ENCODE results near the gene NUS1. TPM values are rescaled to one million over a fixed set of nuclear protein-coding genes. Genes with fewer than 3 reads are reported as not detected.

NUS1 gene
- total RNA-seq, 1 experiment from 2014 or later: 41.1 TPM

- no TSS peak for BruUV-seq (replicated peaks)
- Histone ChIP-seq H3K4me1 (no peaks in the 10 kb centered on the region), H3K4me3 (ENCODE audit: low read depth, low read length) (no peak overlapping the region), H3K9me3 (no peaks in the 10 kb centered on the region), H3K27me3 (replicated peaks; ENCODE audit: control insufficient read depth, insufficient read depth, low read length) (no peaks in the 10 kb centered on the region), H3K36me3 (ENCODE audit: control insufficient read depth, insufficient read depth, low read length) (no peaks in the 10 kb centered on the region)
- H3K27me3 Mint-ChIP-seq (ENCODE audit: insufficient read depth, unreplicated experiment): no peaks in the 10 kb centered on the region
- no peaks in the 10 kb centered on the region for H3K9me3 Mint-ChIP-seq (ENCODE audit: unreplicated experiment)
- POLR2A ChIA-PET: no interaction called here
- H3K4me1 Mint-ChIP-seq (ENCODE audit: low read depth, unreplicated experiment): no peaks in the 10 kb centered on the region
- intact Hi-C loops (cut with micrococcal nuclease; ENCODE audit: unreplicated experiment): no loop called here
- no peak overlapping the region for H3K4me3 Mint-ChIP-seq (ENCODE audit: unreplicated experiment)
- no peak overlapping the region for H3K27ac Mint-ChIP-seq (ENCODE audit: unreplicated experiment)
- no peak for TF ChIP-seq CTCF (IDR thresholded peaks at IDR 0.05; ENCODE audit: insufficient read depth in 1 of 2, low read depth in 1 of 2, low read length in 1 of 2, severe bottlenecking in 1 of 2, unreplicated experiment in 1 of 2)
- CTCF ChIA-PET: no interaction called here
- no peaks in the 10 kb centered on the region for H3K36me3 Mint-ChIP-seq (ENCODE audit: insufficient read depth, unreplicated experiment)
- DNase-seq: no peak
These were observed 54.3 kb downstream of the NUS1 start for GRCh38 chr6:117729613-117730012.

- POLR2A ChIA-PET: no interaction called here
- no peaks in the 10 kb centered on the region for H3K9me3 Mint-ChIP-seq (ENCODE audit: unreplicated experiment)
- CTCF ChIA-PET: no interaction called here
- Histone ChIP-seq H3K9me3 (no peaks in the 10 kb centered on the region; the same call in 1 of the 2 replicates), H3K27me3 (replicated peaks; ENCODE audit: control insufficient read depth, insufficient read depth, low read length) (no peaks in the 10 kb centered on the region), H3K4me1 (no peaks in the 10 kb centered on the region), H3K36me3 (ENCODE audit: control insufficient read depth, insufficient read depth, low read length) (no peaks in the 10 kb centered on the region), H3K4me3 (ENCODE audit: low read depth, low read length) (no peak overlapping the region)
- no peak overlapping the region for H3K27ac Mint-ChIP-seq (ENCODE audit: unreplicated experiment)
- TF ChIP-seq CTCF (IDR thresholded peaks at IDR 0.05; ENCODE audit: insufficient read depth in 1 of 2, low read depth in 1 of 2, low read length in 1 of 2, severe bottlenecking in 1 of 2, unreplicated experiment in 1 of 2): no peak
- no peaks in the 10 kb centered on the region for H3K4me1 Mint-ChIP-seq (ENCODE audit: low read depth, unreplicated experiment)
- no peaks in the 10 kb centered on the region for H3K36me3 Mint-ChIP-seq (ENCODE audit: insufficient read depth, unreplicated experiment)
- BruUV-seq (replicated peaks): no TSS peak
- no peak for DNase-seq
- H3K27me3 Mint-ChIP-seq (ENCODE audit: insufficient read depth, unreplicated experiment): no peaks in the 10 kb centered on the region
- intact Hi-C loops (cut with micrococcal nuclease; ENCODE audit: unreplicated experiment): no loop called here
- H3K4me3 Mint-ChIP-seq (ENCODE audit: unreplicated experiment): no peak overlapping the region
These were observed 58.1 kb downstream of the NUS1 start for GRCh38 chr6:117733341-117733740.

- Mint-ChIP-seq H3K27ac (ENCODE audit: unreplicated experiment) (no peak overlapping the region), H3K4me3 (ENCODE audit: unreplicated experiment) (no peak overlapping the region), H3K27me3 (ENCODE audit: insufficient read depth, unreplicated experiment) (no peaks in the 10 kb centered on the region), H3K36me3 (ENCODE audit: insufficient read depth, unreplicated experiment) (no peaks in the 10 kb centered on the region), H3K9me3 (ENCODE audit: unreplicated experiment) (peaks cover 23% of the 10 kb centered on the region), H3K4me1 (ENCODE audit: low read depth, unreplicated experiment) (no peaks in the 10 kb centered on the region)
- Histone ChIP-seq H3K9me3 (peaks cover 3% of the 10 kb centered on the region; the same call in 1 of the 2 replicates), H3K36me3 (ENCODE audit: control insufficient read depth, insufficient read depth, low read length) (no peaks in the 10 kb centered on the region), H3K4me1 (no peaks in the 10 kb centered on the region), H3K27me3 (replicated peaks; ENCODE audit: control insufficient read depth, insufficient read depth, low read length) (no peaks in the 10 kb centered on the region), H3K4me3 (ENCODE audit: low read depth, low read length) (no peak overlapping the region)
- TF ChIP-seq CTCF (IDR thresholded peaks at IDR 0.05; ENCODE audit: insufficient read depth in 1 of 2, low read depth in 1 of 2, low read length in 1 of 2, severe bottlenecking in 1 of 2, unreplicated experiment in 1 of 2): no peak
- CTCF ChIA-PET: no interaction called here
- no TSS peak for BruUV-seq (replicated peaks)
- POLR2A ChIA-PET: no interaction called here
- DNase-seq: no peak
- intact Hi-C loops (cut with micrococcal nuclease; ENCODE audit: unreplicated experiment): no loop called here
These were observed 64.6 kb downstream of the NUS1 start for GRCh38 chr6:117739869-117740268.
